GM04503 (cell line): ENCODE measurements around the gene ARHGAP31.
"Not testable (repeated sequence)": the region's sequence is repeated elsewhere in the genome, so short reads cannot be mapped to it uniquely, and the experiment has no call there.

ENCODE experiments used
- DNase-seq: peaks from one replicate; pipeline ENCODE4 v3.0.0-alpha.2; 2012; ENCODE audit warnings: low read depth

The ARHGAP31 gene

GRCh38 chr3:119319311-119319710 is 25.1 kb downstream of the ARHGAP31 start:
- DNase-seq = no peak

- DNase-seq = not testable (repeated sequence)
Observed at GRCh38 chr3:119320785-119321184, 26.6 kb downstream of the ARHGAP31 start.

- DNase-seq = no peak
Observed at GRCh38 chr3:119322021-119322834, 28.0 kb downstream of the ARHGAP31 start.

GRCh38 chr3:119322835-119323722 is 28.9 kb downstream of the ARHGAP31 start:
- no peak for DNase-seq

- no peak for DNase-seq
Observed at GRCh38 chr3:119323723-119324085, 29.5 kb downstream of the ARHGAP31 start.

- DNase-seq = no peak
Observed at GRCh38 chr3:119324899-119325298, 30.7 kb downstream of the ARHGAP31 start.

GRCh38 chr3:119326976-119327375 is 32.8 kb downstream of the ARHGAP31 start:
- DNase-seq = no peak

- no peak for DNase-seq
Observed at GRCh38 chr3:119329551-119329950, 35.4 kb downstream of the ARHGAP31 start.

GRCh38 chr3:119330181-119330580 is 36.0 kb downstream of the ARHGAP31 start:
- no peak for DNase-seq

- DNase-seq = no peak
Observed at GRCh38 chr3:119330858-119331257, 36.7 kb downstream of the ARHGAP31 start.

- DNase-seq = no peak
Observed at GRCh38 chr3:119331661-119332060, 37.5 kb downstream of the ARHGAP31 start.

GRCh38 chr3:119333773-119334509 is 39.8 kb downstream of the ARHGAP31 start:
- no peak for DNase-seq

GRCh38 chr3:119336823-119337222 is 42.6 kb downstream of the ARHGAP31 start:
- no peak for DNase-seq

- not testable (repeated sequence) for DNase-seq
Observed at GRCh38 chr3:119337407-119337806, 43.2 kb downstream of the ARHGAP31 start.

GRCh38 chr3:119338754-119339153 is 44.6 kb downstream of the ARHGAP31 start:
- no peak for DNase-seq

- no peak for DNase-seq
Observed at GRCh38 chr3:119340014-119340413, 45.8 kb downstream of the ARHGAP31 start.

- DNase-seq = no peak
Observed at GRCh38 chr3:119340446-119340845, 46.3 kb downstream of the ARHGAP31 start.

- no peak for DNase-seq
Observed at GRCh38 chr3:119342176-119342575, 48.0 kb downstream of the ARHGAP31 start.

- DNase-seq = no peak
Observed at GRCh38 chr3:119343719-119344118, 49.5 kb downstream of the ARHGAP31 start.

GRCh38 chr3:119346076-119346496 is 51.9 kb downstream of the ARHGAP31 start:
- no peak for DNase-seq

- no peak for DNase-seq
Observed at GRCh38 chr3:119347036-119347435, 52.9 kb downstream of the ARHGAP31 start.

- DNase-seq = no peak
Observed at GRCh38 chr3:119349354-119350041, 55.3 kb downstream of the ARHGAP31 start.
